Hepatocyte (in vitro differentiated cells): Measurements from ENCODE around the gene RAB38. TPM values are rescaled to one million over a fixed set of nuclear protein-coding genes. Genes with fewer than 3 reads are reported as not detected.

Experiments
- DNase-seq: peaks from one replicate; pipeline ENCODE4 v3.0.0-alpha.2; 2016; ENCODE audit warnings: low spot score
- H2AFZ ChIP-seq: fragments of 200-600 bp; sonication (generic); 2 replicates; pipeline ENCODE4 v1.6.0; 2016; ENCODE audit warnings: antibody characterized with exemption, mild to moderate bottlenecking
- H3K27ac ChIP-seq: fragments of 200-600 bp; sonication (generic); 2 replicates; pipeline ENCODE4 v1.5.1; 2016; ENCODE audit warnings: mild to moderate bottlenecking
- H3K27me3 ChIP-seq: fragments of 200-600 bp; sonication (generic); 2 replicates; pipeline ENCODE4 v1.6.1; 2016
- H3K36me3 ChIP-seq: fragments of 200-600 bp; sonication (generic); replicated peaks from 2 replicates; pipeline ENCODE4 v1.5.1; 2016; ENCODE audit warnings: low read depth; ENCODE audit not compliant: insufficient read depth
- H3K4me1 ChIP-seq: fragments of 200-600 bp; sonication (generic); 2 replicates; pipeline ENCODE4 v1.5.1; 2016; ENCODE audit warnings: mild to moderate bottlenecking, moderate library complexity; ENCODE audit not compliant: insufficient read depth
- H3K4me2 ChIP-seq: fragments of 200-600 bp; sonication (generic); 2 replicates; pipeline ENCODE4 v1.6.0; 2016
- H3K4me3 ChIP-seq: fragments of 200-600 bp; sonication (generic); 2 replicates; pipeline ENCODE4 v1.5.1; 2016; ENCODE audit warnings: mild to moderate bottlenecking
- H3K79me2 ChIP-seq: fragments of 200-600 bp; sonication (generic); 2 replicates; pipeline ENCODE4 v1.6.0; 2017; ENCODE audit warnings: mild to moderate bottlenecking
- H3K9me2 ChIP-seq: fragments of 200-600 bp; sonication (generic); replicated peaks from 2 replicates; pipeline ENCODE4 v1.6.0; 2017; ENCODE audit warnings: mild to moderate bottlenecking; ENCODE audit not compliant: insufficient read depth
- H3K9me3 ChIP-seq: fragments of 200-600 bp; sonication (generic); 2 replicates; pipeline ENCODE4 v1.5.1; 2016; ENCODE audit warnings: low read depth, mild to moderate bottlenecking
- H4K20me1 ChIP-seq: fragments of 200-600 bp; sonication (generic); 2 replicates; pipeline ENCODE4 v1.6.0; 2016; ENCODE audit warnings: mild to moderate bottlenecking; ENCODE audit not compliant: insufficient read depth, poor library complexity, severe bottlenecking
- EZH2 ChIP-seq: fragments of 200-600 bp; sonication (generic); IDR thresholded peaks from 2 replicates; pipeline ENCODE4 v1.6.1; 2016; ENCODE audit warnings: antibody characterized with exemption, mild to moderate bottlenecking, borderline replicate concordance
- EZH2phosphoT487 ChIP-seq: fragments of 200-600 bp; sonication (generic); IDR thresholded peaks from one replicate; pipeline ENCODE4 v1.6.1; 2018; ENCODE audit warnings: antibody characterized with exemption, mild to moderate bottlenecking, low read depth, moderate library complexity; ENCODE audit not compliant: unreplicated experiment, severe bottlenecking
- WGBS: methylation state at CpG from one replicate; pipeline ENCODE4 v1.1.6; 2016; ENCODE audit warnings: low lambda C conversion rate; ENCODE audit errors: missing lambda C conversion rate; 5-methylcytosine and 5-hydroxymethylcytosine counted together
- polyA plus RNA-seq: library from polyadenylated mRNA; unstranded; fragments of >200 nt; fragmentation: Nextera tagmentation; extraction: Ambion mirVana; gene quantifications from 2 replicates; pipeline ENCODE4 v1.2.1, GENCODE V29; 2016
- total RNA-seq: library from RNA; depleted of rRNA; stranded (reverse); fragments of >200 nt; gene quantifications from 2 replicates; pipeline ENCODE4 v1.2.3, GENCODE V29; 2014
- TF ChIP-seq, protein P1 (sequence below): fragments of 200-600 bp; sonication (generic); IDR thresholded peaks from 2 replicates; pipeline ENCODE4 v1.5.1; 2016; ENCODE audit warnings: antibody characterized with exemption, mild to moderate bottlenecking; ENCODE audit not compliant: poor library complexity

RAB38 gene
- total and polyA plus RNA-seq, 2 experiments from 2014 or later = 14.6 to 14.8 TPM

GRCh38 chr11:88181776-88182175 is 6.5 kb upstream of the RAB38 start:
- WGBS = 31% methylated on average over 1 of the region's 1 CpG
- no peak overlapping the region for H3K27ac ChIP-seq
- H4K20me1 ChIP-seq = no peaks in the 10 kb centered on the region
- H3K27me3 ChIP-seq = no peaks in the 10 kb centered on the region
- no peaks in the 10 kb centered on the region for H3K4me1 ChIP-seq
- no peak overlapping the region for H3K4me2 ChIP-seq
- TF ChIP-seq EZH2phosphoT487 = no peak
- TF ChIP-seq, protein P1, sequence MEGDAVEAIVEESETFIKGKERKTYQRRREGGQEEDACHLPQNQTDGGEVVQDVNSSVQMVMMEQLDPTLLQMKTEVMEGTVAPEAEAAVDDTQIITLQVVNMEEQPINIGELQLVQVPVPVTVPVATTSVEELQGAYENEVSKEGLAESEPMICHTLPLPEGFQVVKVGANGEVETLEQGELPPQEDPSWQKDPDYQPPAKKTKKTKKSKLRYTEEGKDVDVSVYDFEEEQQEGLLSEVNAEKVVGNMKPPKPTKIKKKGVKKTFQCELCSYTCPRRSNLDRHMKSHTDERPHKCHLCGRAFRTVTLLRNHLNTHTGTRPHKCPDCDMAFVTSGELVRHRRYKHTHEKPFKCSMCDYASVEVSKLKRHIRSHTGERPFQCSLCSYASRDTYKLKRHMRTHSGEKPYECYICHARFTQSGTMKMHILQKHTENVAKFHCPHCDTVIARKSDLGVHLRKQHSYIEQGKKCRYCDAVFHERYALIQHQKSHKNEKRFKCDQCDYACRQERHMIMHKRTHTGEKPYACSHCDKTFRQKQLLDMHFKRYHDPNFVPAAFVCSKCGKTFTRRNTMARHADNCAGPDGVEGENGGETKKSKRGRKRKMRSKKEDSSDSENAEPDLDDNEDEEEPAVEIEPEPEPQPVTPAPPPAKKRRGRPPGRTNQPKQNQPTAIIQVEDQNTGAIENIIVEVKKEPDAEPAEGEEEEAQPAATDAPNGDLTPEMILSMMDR = no peak
- TF ChIP-seq EZH2 = no peak
- no peaks in the 10 kb centered on the region for H3K36me3 ChIP-seq
- H3K79me2 ChIP-seq = no peaks in the 10 kb centered on the region
- no peaks in the 10 kb centered on the region for H3K9me2 ChIP-seq
- no peak overlapping the region for H3K4me3 ChIP-seq
- H3K9me3 ChIP-seq = no peaks in the 10 kb centered on the region
- no peak overlapping the region for H2AFZ ChIP-seq
- no peak for DNase-seq

- no peak overlapping the region for H3K4me3 ChIP-seq
- no peak for DNase-seq
- H3K36me3 ChIP-seq = no peaks in the 10 kb centered on the region
- H3K9me2 ChIP-seq = no peaks in the 10 kb centered on the region
- H3K27ac ChIP-seq = no peak overlapping the region
- H4K20me1 ChIP-seq = no peaks in the 10 kb centered on the region
- WGBS = 73% methylated on average over 3 of the region's 3 CpGs
- TF ChIP-seq EZH2 = no peak
- no peak for TF ChIP-seq EZH2phosphoT487
- TF ChIP-seq, protein P1 = no peak
- peaks cover 5% of the 10 kb centered on the region for H3K4me1 ChIP-seq
- H3K27me3 ChIP-seq = no peaks in the 10 kb centered on the region
- no peak overlapping the region for H3K4me2 ChIP-seq
- H3K9me3 ChIP-seq = no peaks in the 10 kb centered on the region
- no peak overlapping the region for H2AFZ ChIP-seq
- no peaks in the 10 kb centered on the region for H3K79me2 ChIP-seq
Measured at GRCh38 chr11:88179971-88180629, 4.9 kb upstream of the RAB38 start.

DNA sequence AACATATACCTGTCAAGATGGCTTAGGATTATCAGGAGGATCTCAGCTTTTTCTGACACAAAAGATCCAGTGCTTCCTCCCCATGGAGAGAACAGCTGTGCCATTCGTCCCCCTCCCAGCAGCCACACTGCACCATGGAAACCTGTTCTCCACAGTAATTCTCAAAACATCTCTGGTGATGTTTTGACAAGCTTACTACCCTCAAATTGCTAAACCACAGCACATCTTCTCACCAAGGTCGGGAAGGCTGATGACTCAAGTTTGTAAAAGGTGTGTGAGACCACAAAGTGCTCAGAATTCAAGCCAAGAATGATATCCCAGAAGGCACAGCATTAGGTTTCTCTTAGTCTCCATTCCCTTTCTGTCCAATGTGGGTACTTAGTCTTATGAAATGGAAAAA is 3.9 kb upstream of the RAB38 start:
- Histone ChIP-seq H3K9me3 (no peaks in the 10 kb centered on the region), H3K79me2 (no peaks in the 10 kb centered on the region), H2AFZ (no peak overlapping the region), H3K27ac (no peak overlapping the region), H3K27me3 (no peaks in the 10 kb centered on the region), H3K4me2 (no peak overlapping the region), H3K4me3 (no peak overlapping the region), H4K20me1 (no peaks in the 10 kb centered on the region), H3K4me1 (peaks cover 14% of the 10 kb centered on the region), H3K36me3 (no peaks in the 10 kb centered on the region), H3K9me2 (no peaks in the 10 kb centered on the region)
- TF ChIP-seq EZH2phosphoT487 = no peak
- TF ChIP-seq, protein P1 = no peak
- TF ChIP-seq EZH2 = no peak
- 53% methylated on average over 2 of the region's 2 CpGs for WGBS
- DNase-seq = no peak
